ENCODE measurements around the gene ADRM1. TPM values are rescaled to one million over a fixed set of nuclear protein-coding genes. Genes with fewer than 3 reads are reported as not detected.

Gene ADRM1
- total RNA-seq, 4 donors from 2014 or later, result 41.8 to 126 (median 109) TPM

- in situ Hi-C loops (cut with MboI; ENCODE audit: low pct_ligation_motif_present in 1 of 4, low pct_unique_long_range_greater_than_20kb in 1 of 4, low sequenced_read_pairs in 3 of 4), result no loop called here
- H3K4me1 ChIP-seq, result no peaks in the 10 kb centered on the region
- no peaks in the 10 kb centered on the region for H3K27me3 ChIP-seq
- no peaks in the 10 kb centered on the region for H3K9me3 ChIP-seq
- H3K4me3 ChIP-seq, result no peak overlapping the region
- peaks cover 0 to 4% (median 0%) of the 10 kb centered on the region in 4 donors for H3K36me3 ChIP-seq
- no peak for TF ChIP-seq CTCF (IDR thresholded peaks at IDR 0.05)
- TF ChIP-seq EP300 (IDR thresholded peaks at IDR 0.05; ENCODE audit: low read depth), result no peak
- no peak for TF ChIP-seq POLR2AphosphoS5 (IDR thresholded peaks at IDR 0.05)
- no peak for TF ChIP-seq POLR2A (IDR thresholded peaks at IDR 0.05)
- no peak overlapping the region for H3K27ac ChIP-seq
- DNase-seq, result no peak
- WGBS, 2 donors (ENCODE audit: low coverage in 1 of 2), result 82% methylated on average over 8 of the region's 18 CpGs; no CpG with 5 or more reads in 1 of the 2 donors
- intact Hi-C loops (cut with DNase I; ENCODE audit: low total_unique reads), result no loop called here
Measured at GRCh38 chr20:62317167-62317655, 14.4 kb downstream of the ADRM1 start.

GRCh38 chr20:62318400-62319345, 15.9 kb downstream of the ADRM1 start:
- Histone ChIP-seq H3K9me3 (no peaks in the 10 kb centered on the region), H3K36me3 (peaks cover 0 to 4% (median 0%) of the 10 kb centered on the region in 4 donors), H3K4me1 (no peaks in the 10 kb centered on the region), H3K4me3 (no peak overlapping the region), H3K27ac (no peak overlapping the region), H3K27me3 (no peaks in the 10 kb centered on the region)
- in situ Hi-C loops (cut with MboI; ENCODE audit: low pct_ligation_motif_present in 1 of 4, low pct_unique_long_range_greater_than_20kb in 1 of 4, low sequenced_read_pairs in 3 of 4) (no loop called here), intact Hi-C loops (cut with DNase I; ENCODE audit: low total_unique reads) (no loop called here)
- WGBS, 2 donors (ENCODE audit: low coverage in 1 of 2), result 63 to 90% methylated on average over 2 to 36 of the region's 36 CpGs
- TF ChIP-seq EP300 (IDR thresholded peaks at IDR 0.05; ENCODE audit: low read depth), result no peak
- no peak for TF ChIP-seq CTCF (IDR thresholded peaks at IDR 0.05)
- TF ChIP-seq POLR2A (IDR thresholded peaks at IDR 0.05), result no peak
- no peak for TF ChIP-seq POLR2AphosphoS5 (IDR thresholded peaks at IDR 0.05)
- no peak for DNase-seq

GRCh38 chr20:62319346-62319909, 16.6 kb downstream of the ADRM1 start:
- Histone ChIP-seq H3K9me3 (no peaks in the 10 kb centered on the region), H3K4me1 (no peaks in the 10 kb centered on the region), H3K36me3 (peaks cover 0 to 4% (median 0%) of the 10 kb centered on the region in 4 donors), H3K4me3 (no peak overlapping the region), H3K27me3 (no peaks in the 10 kb centered on the region), H3K27ac (no peak overlapping the region)
- in situ Hi-C loops (cut with MboI; ENCODE audit: low pct_ligation_motif_present in 1 of 4, low pct_unique_long_range_greater_than_20kb in 1 of 4, low sequenced_read_pairs in 3 of 4), result no loop called here
- TF ChIP-seq CTCF (IDR thresholded peaks at IDR 0.05) (no peak), POLR2AphosphoS5 (IDR thresholded peaks at IDR 0.05) (no peak), POLR2A (IDR thresholded peaks at IDR 0.05) (no peak), EP300 (IDR thresholded peaks at IDR 0.05; ENCODE audit: low read depth) (no peak)
- WGBS, 2 donors (ENCODE audit: low coverage in 1 of 2), result 73% methylated on average over 29 of the region's 29 CpGs; no CpG with 5 or more reads in 1 of the 2 donors
- no peak for DNase-seq
- intact Hi-C loops (cut with DNase I; ENCODE audit: low total_unique reads), result no loop called here

Data from transverse colon (tissue), 4 donors.